ENCODE measurements around the gene KIF26B. TPM values are rescaled to one million over a fixed set of nuclear protein-coding genes. Genes with fewer than 3 reads are reported as not detected.
A peak's percentile ranks its signal among the peaks of the same experiment; 100 is the strongest.

KIF26B gene
- total RNA-seq, 2 donors from 2014 or later, result 0.78 to 4.6 TPM

DNA sequence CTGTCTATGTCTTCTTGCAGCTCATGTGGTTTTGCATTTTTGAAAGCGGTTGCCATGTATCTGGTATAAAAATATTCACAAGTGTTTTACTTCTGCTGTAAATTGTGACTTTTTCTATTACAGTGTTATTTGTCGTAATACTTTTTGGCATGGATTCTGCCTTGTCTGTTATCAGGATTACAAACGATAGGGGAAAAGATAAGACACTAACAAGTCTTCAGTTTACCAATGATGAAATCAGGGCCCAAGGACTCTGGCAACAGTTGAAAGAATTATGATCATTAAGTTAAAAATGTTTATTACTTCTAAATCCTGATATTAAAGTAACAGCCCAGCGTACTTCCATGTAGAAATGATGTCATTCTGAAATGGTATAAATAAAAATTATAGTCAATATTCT lies 298.8 kb downstream of the KIF26B start:
- ATAC-seq (no peak), DNase-seq (no peak)
- intact Hi-C loops (cut with DNase I), result no loop called here
- H3K27me3 ChIP-seq, result no peaks in the 10 kb centered on the region
- no peak overlapping the region for H3K4me3 ChIP-seq
- H3K36me3 ChIP-seq (replicated peaks in 1 of 2; ENCODE audit: insufficient read depth in 1 of 2, low read depth in 2 of 2), result no peaks in the 10 kb centered on the region
- H3K27ac ChIP-seq, result no peak overlapping the region
- H3K9me3 ChIP-seq, result no peaks in the 10 kb centered on the region
- WGBS, 2 donors, result 57% methylated on average over 4 of the region's 4 CpGs
- TF ChIP-seq, protein P1, sequence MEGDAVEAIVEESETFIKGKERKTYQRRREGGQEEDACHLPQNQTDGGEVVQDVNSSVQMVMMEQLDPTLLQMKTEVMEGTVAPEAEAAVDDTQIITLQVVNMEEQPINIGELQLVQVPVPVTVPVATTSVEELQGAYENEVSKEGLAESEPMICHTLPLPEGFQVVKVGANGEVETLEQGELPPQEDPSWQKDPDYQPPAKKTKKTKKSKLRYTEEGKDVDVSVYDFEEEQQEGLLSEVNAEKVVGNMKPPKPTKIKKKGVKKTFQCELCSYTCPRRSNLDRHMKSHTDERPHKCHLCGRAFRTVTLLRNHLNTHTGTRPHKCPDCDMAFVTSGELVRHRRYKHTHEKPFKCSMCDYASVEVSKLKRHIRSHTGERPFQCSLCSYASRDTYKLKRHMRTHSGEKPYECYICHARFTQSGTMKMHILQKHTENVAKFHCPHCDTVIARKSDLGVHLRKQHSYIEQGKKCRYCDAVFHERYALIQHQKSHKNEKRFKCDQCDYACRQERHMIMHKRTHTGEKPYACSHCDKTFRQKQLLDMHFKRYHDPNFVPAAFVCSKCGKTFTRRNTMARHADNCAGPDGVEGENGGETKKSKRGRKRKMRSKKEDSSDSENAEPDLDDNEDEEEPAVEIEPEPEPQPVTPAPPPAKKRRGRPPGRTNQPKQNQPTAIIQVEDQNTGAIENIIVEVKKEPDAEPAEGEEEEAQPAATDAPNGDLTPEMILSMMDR (IDR thresholded peaks at IDR 0.05), result no peak
- H3K4me1 ChIP-seq, result no peaks in the 10 kb centered on the region

- H3K4me3 ChIP-seq, result no peak overlapping the region
- ATAC-seq (no peak), DNase-seq (no peak)
- intact Hi-C loops (cut with DNase I), result no loop called here
- H3K9me3 ChIP-seq, result no peaks in the 10 kb centered on the region
- WGBS, 2 donors, result 71 to 86% methylated on average over 2 of the region's 2 CpGs
- no peaks in the 10 kb centered on the region for H3K27me3 ChIP-seq
- no peaks in the 10 kb centered on the region for H3K36me3 ChIP-seq (replicated peaks in 1 of 2; ENCODE audit: insufficient read depth in 1 of 2, low read depth in 2 of 2)
- no peak for TF ChIP-seq POLR2A (IDR thresholded peaks at IDR 0.05)
- no peak overlapping the region for H3K27ac ChIP-seq
- H3K4me1 ChIP-seq, result no peaks in the 10 kb centered on the region
Observed at GRCh38 chr1:245454051-245454450, 299.3 kb downstream of the KIF26B start.

- Histone ChIP-seq H3K27me3 (no peaks in the 10 kb centered on the region), H3K4me1 (no peaks in the 10 kb centered on the region), H3K27ac (no peak overlapping the region), H3K4me3 (no peak overlapping the region), H3K36me3 (replicated peaks in 1 of 2; ENCODE audit: insufficient read depth in 1 of 2, low read depth in 2 of 2) (no peaks in the 10 kb centered on the region), H3K9me3 (no peaks in the 10 kb centered on the region)
- TF ChIP-seq POLR2A (IDR thresholded peaks at IDR 0.05), result no peak
- TF ChIP-seq, protein P1 (IDR thresholded peaks at IDR 0.05), result no peak
- DNase-seq (no peak), ATAC-seq (no peak)
- 49 to 54% methylated on average over 1 of the region's 1 CpG for WGBS, 2 donors
- intact Hi-C loops (cut with DNase I), result no loop called here
Observed at GRCh38 chr1:245457562-245457961, 302.8 kb downstream of the KIF26B start.

DNA sequence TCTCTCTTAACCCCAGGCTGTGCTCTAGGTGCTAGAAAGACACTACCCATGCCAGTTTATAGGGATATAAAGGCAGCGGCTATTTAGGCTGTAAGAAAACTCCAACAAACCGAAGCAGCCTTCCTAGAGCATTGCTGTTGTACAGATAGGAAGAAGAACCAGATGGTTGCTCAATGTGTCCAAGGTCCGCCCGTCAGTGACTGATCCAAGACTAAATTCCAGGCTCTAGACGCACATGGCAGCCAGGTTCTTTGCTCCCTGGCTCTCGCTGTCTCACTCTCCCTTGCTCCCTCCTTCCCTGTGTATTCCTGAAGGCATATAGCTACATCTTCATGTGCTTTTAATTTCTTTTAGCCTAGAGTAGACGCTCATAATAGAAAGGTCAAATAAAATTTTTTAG lies 303.4 kb downstream of the KIF26B start:
- TF ChIP-seq, protein P1 (IDR thresholded peaks at IDR 0.05), result no peak
- intact Hi-C loops (cut with DNase I), result no loop called here
- no peak for ATAC-seq
- Histone ChIP-seq H3K36me3 (replicated peaks in 1 of 2; ENCODE audit: insufficient read depth in 1 of 2, low read depth in 2 of 2) (no peaks in the 10 kb centered on the region), H3K4me3 (no peak overlapping the region), H3K27ac (no peak overlapping the region), H3K4me1 (no peaks in the 10 kb centered on the region), H3K27me3 (no peaks in the 10 kb centered on the region), H3K9me3 (no peaks in the 10 kb centered on the region)
- 67 to 80% methylated on average over 7 of the region's 7 CpGs for WGBS, 2 donors
- DNase-seq, result no peak

DNA sequence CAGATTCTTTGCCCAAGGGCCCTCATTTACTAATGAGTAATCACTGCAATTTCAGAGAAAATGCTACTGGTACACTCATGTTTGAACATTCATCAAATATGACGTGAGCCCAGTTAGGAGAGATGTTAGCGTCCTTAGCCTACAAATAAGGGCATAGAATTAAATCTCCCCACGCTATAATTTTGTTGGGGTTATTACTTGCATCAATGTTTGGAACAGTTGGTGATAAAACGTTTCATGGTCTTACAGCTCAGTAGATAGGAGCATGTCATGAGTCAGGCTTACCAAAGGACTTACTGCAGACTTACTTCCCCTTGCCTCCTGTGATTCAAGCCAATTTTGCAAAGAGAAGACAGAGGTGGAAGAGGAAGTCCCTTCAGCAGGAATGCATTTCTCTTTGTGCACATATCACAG lies 304.0 kb downstream of the KIF26B start:
- intact Hi-C loops (cut with DNase I), result no loop called here
- ATAC-seq, result no peak
- no peaks in the 10 kb centered on the region for H3K36me3 ChIP-seq (replicated peaks in 1 of 2; ENCODE audit: insufficient read depth in 1 of 2, low read depth in 2 of 2)
- H3K4me1 ChIP-seq, result no peaks in the 10 kb centered on the region
- no peak overlapping the region for H3K4me3 ChIP-seq
- peak in 1 of 4 donors; percentile 13 for DNase-seq
- no peaks in the 10 kb centered on the region for H3K27me3 ChIP-seq
- 51 to 61% methylated on average over 4 of the region's 4 CpGs for WGBS, 2 donors
- TF ChIP-seq, protein P1 (IDR thresholded peaks at IDR 0.05), result no peak
- no peak for TF ChIP-seq POLR2A (IDR thresholded peaks at IDR 0.05)
- no peak overlapping the region for H3K27ac ChIP-seq
- no peaks in the 10 kb centered on the region for H3K9me3 ChIP-seq

Data from body of pancreas (tissue), 4 donors.